Measurements from ENCODE around the gene MYBPH.

Gene MYBPH

GRCh38 chr1:203199816-203200571 lies 24.4 kb upstream of the MYBPH start:
- no peak overlapping the region for H3K27ac ChIP-seq
- no peak for DNase-seq
- no peak overlapping the region for H3K4me3 ChIP-seq (ENCODE audit: low read depth, low read length)
- no peaks in the 10 kb centered on the region for H3K36me3 ChIP-seq (replicated peaks)
- no peak for TF ChIP-seq CTCF (IDR thresholded peaks at IDR 0.05; ENCODE audit: low read depth, low read length, missing control alignments)
- H3K27me3 ChIP-seq (replicated peaks), result no peaks in the 10 kb centered on the region
- in situ Hi-C loops (cut with HindIII; ENCODE audit: low pct_ligation_motif_present, low sequenced_read_pairs), result no loop called here

- no peak overlapping the region for H3K27ac ChIP-seq
Observed at GRCh38 chr1:203199481-203199815, 23.8 kb upstream of the MYBPH start.

GRCh38 chr1:203199002-203199401 lies 23.4 kb upstream of the MYBPH start:
- H3K4me3 ChIP-seq (ENCODE audit: low read depth, low read length), result no peak overlapping the region
- in situ Hi-C loops (cut with HindIII; ENCODE audit: low pct_ligation_motif_present, low sequenced_read_pairs), result no loop called here
- no peaks in the 10 kb centered on the region for H3K27me3 ChIP-seq (replicated peaks)
- no peak for TF ChIP-seq CTCF (IDR thresholded peaks at IDR 0.05; ENCODE audit: low read depth, low read length, missing control alignments)
- no peak for DNase-seq
- no peaks in the 10 kb centered on the region for H3K36me3 ChIP-seq (replicated peaks)
- no peak overlapping the region for H3K27ac ChIP-seq

More at GRCh38 chr1:203199481-203199815, 23.8 kb upstream of the MYBPH start:
- no peak for TF ChIP-seq CTCF (IDR thresholded peaks at IDR 0.05; ENCODE audit: low read depth, low read length, missing control alignments)
- in situ Hi-C loops (cut with HindIII; ENCODE audit: low pct_ligation_motif_present, low sequenced_read_pairs), result no loop called here
- Histone ChIP-seq H3K27me3 (replicated peaks) (no peaks in the 10 kb centered on the region), H3K36me3 (replicated peaks) (no peaks in the 10 kb centered on the region), H3K4me3 (ENCODE audit: low read depth, low read length) (no peak overlapping the region)
- DNase-seq, result no peak

GRCh38 chr1:203197625-203198024 lies 22.0 kb upstream of the MYBPH start:
- DNase-seq, result peak; percentile 58
- H3K4me3 ChIP-seq (ENCODE audit: low read depth, low read length), result no peak overlapping the region
- in situ Hi-C loops (cut with HindIII; ENCODE audit: low pct_ligation_motif_present, low sequenced_read_pairs), result no loop called here
- no peaks in the 10 kb centered on the region for H3K36me3 ChIP-seq (replicated peaks)
- no peak overlapping the region for H3K27ac ChIP-seq
- TF ChIP-seq CTCF (IDR thresholded peaks at IDR 0.05; ENCODE audit: low read depth, low read length, missing control alignments), result no peak
- no peaks in the 10 kb centered on the region for H3K27me3 ChIP-seq (replicated peaks)

- Histone ChIP-seq H3K27me3 (replicated peaks) (no peaks in the 10 kb centered on the region), H3K36me3 (replicated peaks) (no peaks in the 10 kb centered on the region), H3K4me3 (ENCODE audit: low read depth, low read length) (no peak overlapping the region), H3K27ac (no peak overlapping the region)
- peak; percentile 27 for TF ChIP-seq CTCF (IDR thresholded peaks at IDR 0.05; ENCODE audit: low read depth, low read length, missing control alignments)
- in situ Hi-C loops (cut with HindIII; ENCODE audit: low pct_ligation_motif_present, low sequenced_read_pairs), result no loop called here
- no peak for DNase-seq
Observed at GRCh38 chr1:203196371-203196770, 20.7 kb upstream of the MYBPH start.

GRCh38 chr1:203190949-203191348 lies 15.3 kb upstream of the MYBPH start:
- in situ Hi-C loops (cut with HindIII; ENCODE audit: low pct_ligation_motif_present, low sequenced_read_pairs), result no loop called here
- Histone ChIP-seq H3K27ac (no peak overlapping the region), H3K4me3 (ENCODE audit: low read depth, low read length) (no peak overlapping the region), H3K27me3 (replicated peaks) (no peaks in the 10 kb centered on the region), H3K36me3 (replicated peaks) (no peaks in the 10 kb centered on the region)
- no peak for DNase-seq
- TF ChIP-seq CTCF (IDR thresholded peaks at IDR 0.05; ENCODE audit: low read depth, low read length, missing control alignments), result no peak

Measured in brain microvascular endothelial cell (primary cell).